C4-2B (cell line): ENCODE measurements around the gene C19orf67.

ENCODE experiments used
- CTCF ChIP-seq: fragments of 450-650 bp; conservative IDR thresholded peaks from 2 replicates; pipeline ENCODE4 v1.5.1; 2017; ENCODE audit warnings: mild to moderate bottlenecking
- ZFX ChIP-seq: fragments of 450-650 bp; IDR thresholded peaks from 2 replicates; pipeline ENCODE4 v1.6.1; 2017

- TF ChIP-seq CTCF: no peak
- TF ChIP-seq ZFX: no peak
Observed at GRCh38 chr19:14039181-14039580, 46.4 kb downstream of the C19orf67 start.
